ENCODE results near the gene PPP5C. TPM values are rescaled to one million over a fixed set of nuclear protein-coding genes. Genes with fewer than 3 reads are reported as not detected.
"Not testable (repeated sequence)": the region's sequence is repeated elsewhere in the genome, so short reads cannot be mapped to it uniquely, and the experiment has no call there.

The PPP5C gene
- total RNA-seq, 1 experiment from 2014 or later, result 53.1 TPM

- no peak for DNase-seq (ENCODE audit: low spot score)
Measured at GRCh38 chr19:46385636-46386035, 38.7 kb downstream of the PPP5C start.

DNA sequence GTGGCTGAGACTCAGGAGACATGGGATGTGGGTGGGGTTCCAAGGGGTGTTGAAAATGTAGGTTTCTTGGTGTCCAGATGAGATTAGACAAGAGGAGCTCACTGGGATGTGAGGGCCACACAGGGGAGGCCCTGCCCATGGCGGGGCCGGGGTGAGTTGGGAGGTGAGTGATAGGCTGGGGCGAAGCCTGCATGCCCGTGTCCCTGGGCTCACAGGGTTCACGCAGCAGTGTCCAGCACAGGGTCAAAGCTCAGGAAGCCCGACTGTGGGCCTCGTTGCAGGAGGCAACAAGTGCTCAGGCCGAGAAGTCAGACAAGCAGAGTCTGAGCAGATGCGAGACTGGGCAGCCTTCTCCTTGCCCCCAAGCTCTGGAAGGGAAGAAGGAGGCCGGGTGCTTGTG lies 39.3 kb downstream of the PPP5C start:
- DNase-seq (ENCODE audit: low spot score), result no peak

GRCh38 chr19:46386996-46387712 lies 40.3 kb downstream of the PPP5C start:
- DNase-seq (ENCODE audit: low spot score), result no peak

DNA sequence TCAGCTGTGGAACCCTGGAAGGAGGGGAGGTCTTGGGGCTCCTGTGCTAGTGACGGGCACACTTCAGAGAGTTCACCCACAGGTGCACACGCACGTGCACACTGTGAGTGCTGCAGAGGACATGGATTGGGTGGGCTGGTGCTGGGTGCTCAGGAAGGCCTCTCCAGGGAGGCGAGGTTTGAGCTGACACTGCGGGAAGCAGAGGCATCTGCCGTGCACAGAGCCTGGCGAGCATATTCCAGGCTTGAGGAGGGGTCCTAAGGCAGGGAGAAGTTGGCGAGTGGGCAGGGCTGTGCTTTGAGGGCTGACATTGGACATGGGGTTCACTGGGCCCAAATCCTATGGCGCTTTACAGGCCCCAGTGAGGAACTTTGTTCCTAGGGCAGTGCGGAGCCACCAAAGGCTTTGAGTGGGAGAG lies 40.8 kb downstream of the PPP5C start:
- no peak for DNase-seq (ENCODE audit: low spot score)

GRCh38 chr19:46388311-46389095 lies 41.6 kb downstream of the PPP5C start:
- no peak for DNase-seq (ENCODE audit: low spot score)

GRCh38 chr19:46390121-46390858 lies 43.4 kb downstream of the PPP5C start:
- DNase-seq (ENCODE audit: low spot score), result no peak

DNA sequence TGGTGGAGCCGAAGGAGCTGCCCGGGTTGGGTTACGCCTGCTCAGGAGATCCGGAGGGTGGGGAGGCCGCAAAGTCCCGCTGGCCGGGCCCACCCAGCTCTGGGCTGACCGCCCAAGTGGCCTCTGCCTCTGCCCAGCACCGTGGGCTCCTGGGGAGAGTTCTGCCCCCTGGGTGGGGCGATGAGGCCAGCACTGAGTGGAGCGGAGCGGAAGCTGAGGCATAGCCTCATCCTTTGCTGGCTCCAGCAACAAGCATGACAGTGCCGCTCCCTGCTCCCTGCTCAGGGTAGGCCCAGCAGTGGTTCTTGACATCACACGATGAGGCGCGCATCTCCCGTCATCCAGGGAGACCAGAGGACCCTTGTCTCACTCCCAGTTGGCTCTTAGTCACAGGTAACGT lies 44.0 kb downstream of the PPP5C start:
- DNase-seq (ENCODE audit: low spot score), result no peak

DNA sequence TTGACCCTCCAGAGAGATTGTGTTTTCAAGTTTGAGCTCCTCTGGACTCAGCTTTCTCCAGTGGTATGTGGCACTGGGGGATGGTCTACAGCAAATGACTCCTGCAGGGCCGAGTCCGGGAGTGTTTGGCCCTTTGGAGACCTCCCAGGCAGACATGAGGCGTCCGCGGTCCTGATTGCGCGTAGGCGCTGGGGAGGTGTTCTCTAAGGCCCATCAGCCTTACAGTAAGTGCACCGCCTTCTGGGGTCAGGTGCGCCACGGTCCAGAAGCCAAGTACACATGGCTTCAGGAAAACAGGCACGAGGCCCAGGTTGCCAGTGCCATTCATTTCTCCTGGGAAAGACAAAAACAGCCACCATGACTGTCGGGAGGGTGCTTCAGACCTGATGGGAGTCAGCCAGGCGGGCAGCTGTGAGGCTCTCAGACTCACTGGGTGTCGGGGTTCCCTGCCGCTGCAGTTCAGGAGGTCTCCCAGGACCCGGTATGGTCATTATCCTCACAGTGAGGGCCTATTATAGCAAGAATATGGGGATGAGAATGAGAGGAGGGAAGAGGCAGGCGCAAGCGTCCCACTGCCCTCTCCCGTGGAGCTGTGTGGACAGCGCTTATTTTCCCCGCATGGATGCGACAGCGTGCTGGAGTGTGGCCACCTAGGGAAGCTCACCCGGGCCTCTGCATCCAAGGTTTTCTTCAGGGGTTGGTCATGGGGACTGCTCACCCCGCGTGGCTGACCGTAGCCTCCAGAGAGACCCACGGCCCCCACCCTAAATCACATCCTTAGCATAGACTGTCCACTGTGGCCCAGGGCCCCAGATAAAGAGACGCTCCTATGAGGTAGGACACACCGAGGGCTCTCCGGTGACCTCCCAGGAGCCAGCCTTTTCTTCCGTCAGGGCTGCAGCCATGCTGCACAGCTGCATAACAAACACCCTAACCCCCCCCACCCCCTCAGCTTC lies 44.7 kb downstream of the PPP5C start:
- DNase-seq (ENCODE audit: low spot score), result no peak

GRCh38 chr19:46392252-46392801 lies 45.4 kb downstream of the PPP5C start:
- DNase-seq (ENCODE audit: low spot score), result no peak

GRCh38 chr19:46392837-46393236 lies 46.0 kb downstream of the PPP5C start:
- DNase-seq (ENCODE audit: low spot score), result no peak

DNA sequence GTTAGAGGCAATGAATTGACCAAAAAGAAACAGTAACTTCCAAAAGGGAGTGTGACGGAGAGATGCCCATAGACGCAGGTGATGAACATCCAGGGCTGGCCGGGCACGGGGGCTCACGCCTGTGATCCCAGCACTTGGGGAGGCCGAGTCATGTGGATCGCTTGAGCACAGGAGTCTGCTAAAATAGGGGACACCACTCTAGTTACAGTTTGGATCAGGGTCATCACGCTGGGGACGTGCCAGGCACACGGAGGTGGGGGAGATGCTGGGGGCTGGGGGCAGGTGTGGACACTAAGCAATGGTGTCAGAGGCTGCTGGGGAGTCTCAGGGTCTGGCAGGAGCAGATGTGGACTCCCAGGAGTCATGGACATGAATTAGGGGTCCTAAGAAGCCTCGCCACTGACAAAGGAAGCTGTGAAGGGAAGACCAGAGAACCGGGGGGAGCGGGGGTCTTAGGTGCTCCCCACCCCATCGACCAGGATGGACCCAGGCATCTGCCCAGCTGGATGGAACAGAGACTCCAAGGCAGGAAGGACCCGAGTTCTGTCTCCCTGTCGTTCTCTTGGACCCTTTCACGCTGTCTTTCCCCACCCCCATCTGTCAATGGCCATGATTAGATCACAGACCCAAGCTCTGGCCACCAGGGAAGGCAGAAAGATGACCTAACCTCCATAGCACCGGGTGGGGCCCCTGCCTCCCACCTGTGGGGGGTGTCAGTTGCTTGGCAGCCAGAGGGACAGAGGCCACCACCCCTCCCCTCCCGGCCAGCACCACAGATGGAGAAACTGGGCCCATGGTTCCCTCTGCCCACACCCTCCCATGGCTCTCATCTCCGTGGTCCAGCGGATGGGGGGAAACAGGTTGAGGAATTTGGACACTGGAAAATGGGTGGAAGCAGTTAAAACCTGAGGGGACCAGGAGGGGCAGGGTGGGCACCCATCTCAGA lies 46.8 kb downstream of the PPP5C start:
- DNase-seq (ENCODE audit: low spot score), result no peak

DNA sequence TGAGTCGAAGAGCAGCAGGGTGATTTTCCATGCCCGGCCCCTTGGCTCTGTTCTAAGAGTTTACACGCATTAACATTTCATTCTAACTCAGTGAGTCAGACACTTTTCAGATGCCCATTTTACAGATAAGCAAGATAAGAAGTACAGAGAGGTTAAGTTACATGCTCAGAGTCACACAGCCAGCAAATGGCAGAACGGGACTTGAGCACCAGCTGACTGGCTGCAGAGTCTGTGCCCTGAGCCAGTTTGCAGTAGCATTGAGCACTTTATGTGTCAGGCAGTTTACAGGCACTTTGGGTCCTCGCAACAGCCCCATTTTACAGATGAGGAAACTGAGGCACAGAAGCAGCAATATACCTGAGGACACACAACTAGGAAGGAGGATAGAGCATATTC lies 47.5 kb downstream of the PPP5C start:
- no peak for DNase-seq (ENCODE audit: low spot score)

DNA sequence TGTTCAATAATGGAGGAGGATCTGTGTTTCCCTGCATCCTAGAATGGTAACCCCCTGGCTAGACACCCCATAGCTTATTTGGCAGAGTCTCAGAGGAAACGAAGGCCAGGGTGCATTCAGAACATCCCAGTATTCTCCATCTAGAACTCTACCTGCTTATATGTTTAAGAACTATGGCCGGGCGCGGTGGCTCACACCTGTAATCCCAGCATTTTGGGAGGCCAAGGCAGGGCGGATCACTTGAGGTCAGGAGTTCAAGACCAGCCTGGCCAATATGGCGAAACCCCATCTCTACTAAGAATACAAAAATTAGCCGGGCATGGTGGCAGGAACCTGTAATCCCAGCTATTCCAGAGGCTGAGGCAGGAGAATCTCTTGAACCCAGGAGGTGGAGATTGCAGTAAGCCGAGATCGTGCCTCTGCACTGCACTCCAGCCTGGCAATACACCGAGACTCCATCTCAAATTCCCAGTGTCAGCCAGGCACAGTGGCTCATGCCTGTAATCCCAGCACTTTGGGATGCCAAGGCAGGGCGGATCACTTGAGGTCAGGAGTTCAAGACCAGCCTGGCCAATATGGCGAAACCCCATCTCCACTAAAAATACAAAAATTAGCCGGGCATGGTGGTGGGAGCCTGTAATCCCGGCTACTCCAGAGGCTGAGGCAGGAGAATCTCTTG lies 51.1 kb downstream of the PPP5C start:
- DNase-seq (ENCODE audit: low spot score), result not testable (repeated sequence)

DNA sequence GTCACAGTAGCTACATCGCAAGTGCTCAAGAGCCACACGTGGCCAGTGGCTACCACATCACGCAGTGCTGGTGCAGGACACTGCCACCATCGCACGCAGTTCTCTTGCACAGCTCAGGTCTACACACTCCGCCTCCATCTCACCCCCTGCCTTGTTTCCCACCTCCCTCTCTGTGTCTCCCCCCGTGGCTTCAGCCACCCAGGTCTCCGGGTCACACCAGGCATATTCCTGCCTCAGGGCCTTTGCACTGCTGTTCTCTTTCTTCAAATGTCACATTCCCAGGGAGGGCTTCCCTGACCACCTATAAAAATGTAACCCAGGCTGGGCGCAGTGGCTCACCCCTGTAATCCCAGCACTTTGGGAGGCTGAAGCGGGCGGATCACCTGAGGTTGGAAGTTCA lies 55.8 kb downstream of the PPP5C start:
- DNase-seq (ENCODE audit: low spot score), result no peak

- DNase-seq (ENCODE audit: low spot score), result no peak
Measured at GRCh38 chr19:46404055-46404752, 57.3 kb downstream of the PPP5C start.

DNA sequence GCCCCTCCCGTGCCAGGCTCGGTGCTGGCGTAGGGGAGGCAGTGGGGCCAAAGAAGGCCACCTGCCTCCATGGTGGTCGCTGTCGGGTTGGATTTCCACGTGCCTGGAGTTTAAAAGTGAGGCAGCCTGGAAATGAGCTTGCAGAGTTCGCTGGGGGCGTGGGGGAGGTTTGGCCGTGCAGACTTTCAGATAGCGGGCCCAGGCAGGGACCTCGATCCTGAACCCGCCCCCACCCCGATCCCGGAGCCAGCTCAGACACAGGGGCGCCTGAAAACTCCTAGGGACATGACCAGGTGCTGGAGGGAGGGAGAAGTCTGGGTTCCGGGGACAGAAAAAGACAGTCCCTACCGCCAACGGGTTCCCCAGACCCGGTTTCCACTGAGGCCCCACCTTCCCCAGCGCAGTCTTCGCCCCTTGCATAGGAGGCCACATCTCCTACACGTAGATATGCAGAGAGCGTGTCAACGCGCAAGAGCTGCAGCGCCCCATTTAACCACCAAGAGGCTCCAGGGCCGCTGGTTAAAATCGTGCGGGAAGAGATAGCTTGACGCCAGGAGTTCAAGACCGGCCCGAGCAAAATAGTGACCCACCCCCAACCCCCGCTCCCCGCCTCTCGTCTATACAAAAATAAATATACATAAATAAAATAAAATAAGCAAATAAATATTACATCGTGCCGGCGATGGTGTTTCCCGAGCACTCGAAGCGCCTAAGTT lies 58.0 kb downstream of the PPP5C start:
- DNase-seq (ENCODE audit: low spot score), result no peak

DNA sequence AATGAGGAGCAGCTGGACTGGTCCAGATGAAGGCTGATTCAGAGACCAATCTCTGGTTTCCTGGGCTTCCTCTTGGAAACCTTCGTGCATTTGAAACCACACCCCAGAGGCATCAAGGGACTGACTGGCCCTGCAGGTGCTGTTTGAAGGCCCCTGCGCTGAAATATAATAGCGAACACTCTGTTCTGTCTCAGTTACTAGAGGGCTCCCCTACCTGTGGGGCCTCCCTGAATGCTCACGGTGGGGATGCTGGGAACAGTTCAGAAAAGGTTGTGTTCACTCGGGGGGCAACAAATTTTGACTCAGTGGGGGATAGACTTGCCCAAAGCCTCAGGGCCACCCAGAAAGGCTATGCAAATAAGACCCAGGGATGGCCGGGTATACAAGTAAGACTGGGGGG lies 60.1 kb downstream of the PPP5C start:
- no peak for DNase-seq (ENCODE audit: low spot score)

All from A172 (cell line).